GM18907 (cell line): ENCODE measurements around the gene FGFBP1.

Experiments
- ATAC-seq: cut with Tn5 transposase; IDR thresholded peaks from one replicate; pipeline ENCODE4 v1.9.1; 2021; ENCODE audit warnings: mild to moderate bottlenecking, moderate library complexity; ENCODE audit not compliant: unreplicated experiment

The FGFBP1 gene

GRCh38 chr4:15938640-15939039 is at the start of gene FGFBP1:
TSS of gene FGFBP1 (minus strand) at chr4:15938740. CDS start at chr4:15936632, 2,108 bp downstream.
- ATAC-seq: no peak

GRCh38 chr4:15988222-15988621 is 49.7 kb upstream of the FGFBP1 start:
- no peak for ATAC-seq

- ATAC-seq: no peak
Observed at GRCh38 chr4:15986907-15987306, 48.4 kb upstream of the FGFBP1 start.

- ATAC-seq: no peak
Observed at GRCh38 chr4:15983610-15984009, 45.1 kb upstream of the FGFBP1 start.

- ATAC-seq: no peak
Observed at GRCh38 chr4:15982842-15983524, 44.4 kb upstream of the FGFBP1 start.

GRCh38 chr4:15976456-15977447 is 38.2 kb upstream of the FGFBP1 start:
- ATAC-seq: no peak

- ATAC-seq: no peak
Observed at GRCh38 chr4:15971068-15971801, 32.7 kb upstream of the FGFBP1 start.

- no peak for ATAC-seq
Observed at GRCh38 chr4:15968551-15969300, 30.2 kb upstream of the FGFBP1 start.

GRCh38 chr4:15965325-15965724 is 26.8 kb upstream of the FGFBP1 start:
- ATAC-seq: no peak

GRCh38 chr4:15964159-15964558 is 25.6 kb upstream of the FGFBP1 start:
- ATAC-seq: no peak

- ATAC-seq: peak; percentile 77
Observed at GRCh38 chr4:15963576-15963975, 25.0 kb upstream of the FGFBP1 start.

- peak; percentile 58 for ATAC-seq
Observed at GRCh38 chr4:15963001-15963451, 24.5 kb upstream of the FGFBP1 start, which contains the start of gene FGFBP2. TSS of gene FGFBP2 (minus strand) at chr4:15963175. CDS start at chr4:15963129, 46 bp downstream.

- ATAC-seq: no peak
Observed at GRCh38 chr4:15961781-15962510, 23.4 kb upstream of the FGFBP1 start.

- ATAC-seq: no peak
Observed at GRCh38 chr4:15958562-15958961, 20.0 kb upstream of the FGFBP1 start.

- ATAC-seq: peak; percentile 98
Observed at GRCh38 chr4:15956179-15956850, 17.8 kb upstream of the FGFBP1 start.

GRCh38 chr4:15955670-15956069 is 17.1 kb upstream of the FGFBP1 start:
- no peak for ATAC-seq

GRCh38 chr4:15953625-15954024 is 15.1 kb upstream of the FGFBP1 start:
- ATAC-seq: no peak

GRCh38 chr4:15951781-15952180 is 13.2 kb upstream of the FGFBP1 start:
- ATAC-seq: no peak

- ATAC-seq: no peak
Observed at GRCh38 chr4:15948826-15949225, 10.3 kb upstream of the FGFBP1 start.
